ENCODE data around the gene COL24A1. TPM values are rescaled to one million over a fixed set of nuclear protein-coding genes. Genes with fewer than 3 reads are reported as not detected.

The COL24A1 gene
- total RNA-seq, 1 experiment from 2014 or later = not detected

DNA sequence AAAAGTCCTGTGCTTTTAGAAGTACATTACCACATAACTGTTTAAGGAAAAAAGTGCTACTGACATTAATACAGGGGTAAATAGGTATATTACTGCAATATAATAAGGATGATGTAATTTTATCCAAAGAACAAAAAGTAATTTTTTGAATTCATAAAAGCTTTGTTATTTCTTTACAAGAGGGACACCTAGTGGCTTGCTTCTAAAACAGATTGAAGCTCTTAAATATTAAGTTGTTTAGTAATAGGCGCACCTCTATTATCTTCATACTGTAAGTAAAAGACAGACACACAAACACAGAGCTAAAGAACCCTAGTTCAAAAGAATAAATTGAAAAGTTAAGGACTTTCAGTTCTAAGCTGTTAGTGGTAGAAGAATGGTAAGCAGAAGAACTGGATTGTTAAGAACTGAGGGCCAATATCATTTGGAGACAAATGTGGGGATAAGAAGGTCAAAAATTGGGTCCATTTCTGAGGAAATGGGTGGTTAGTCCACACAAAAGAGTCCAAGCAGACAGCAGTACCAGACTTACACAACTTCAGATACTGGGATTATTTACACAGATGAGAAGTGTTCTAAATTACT, 463.8 kb downstream of the COL24A1 start:
- DNase-seq (ENCODE audit: low spot score) = peak; percentile 50

DNA sequence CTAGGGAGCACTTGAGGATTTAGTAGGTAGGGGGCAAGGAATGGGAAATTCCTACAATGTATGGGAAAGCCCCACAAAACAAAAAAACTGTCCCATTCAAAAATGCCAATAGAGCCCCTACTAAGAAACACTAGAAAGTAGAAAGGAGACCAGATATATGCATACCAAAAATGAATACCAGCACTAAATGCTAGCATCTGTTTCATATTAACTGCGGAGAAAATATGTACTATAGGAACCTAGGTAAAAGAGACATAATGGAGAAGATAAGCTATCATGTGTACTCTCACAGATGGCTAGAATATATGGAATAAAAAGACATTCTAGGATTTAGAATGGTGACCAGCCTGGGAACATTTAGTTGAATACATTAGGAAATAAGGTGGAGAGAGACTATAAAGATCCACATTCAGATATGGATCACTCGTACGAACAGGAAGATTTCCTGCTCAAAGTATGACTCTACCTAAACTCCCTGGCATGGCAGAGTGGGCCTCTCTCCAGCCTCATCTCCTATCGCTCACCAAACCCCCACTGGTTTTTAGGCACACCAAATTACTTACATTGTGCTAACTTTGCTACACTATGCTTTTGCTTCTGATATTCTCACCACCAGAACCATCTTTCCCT, 466.7 kb downstream of the COL24A1 start:
- DNase-seq (ENCODE audit: low spot score) = peak; percentile 37

DNA sequence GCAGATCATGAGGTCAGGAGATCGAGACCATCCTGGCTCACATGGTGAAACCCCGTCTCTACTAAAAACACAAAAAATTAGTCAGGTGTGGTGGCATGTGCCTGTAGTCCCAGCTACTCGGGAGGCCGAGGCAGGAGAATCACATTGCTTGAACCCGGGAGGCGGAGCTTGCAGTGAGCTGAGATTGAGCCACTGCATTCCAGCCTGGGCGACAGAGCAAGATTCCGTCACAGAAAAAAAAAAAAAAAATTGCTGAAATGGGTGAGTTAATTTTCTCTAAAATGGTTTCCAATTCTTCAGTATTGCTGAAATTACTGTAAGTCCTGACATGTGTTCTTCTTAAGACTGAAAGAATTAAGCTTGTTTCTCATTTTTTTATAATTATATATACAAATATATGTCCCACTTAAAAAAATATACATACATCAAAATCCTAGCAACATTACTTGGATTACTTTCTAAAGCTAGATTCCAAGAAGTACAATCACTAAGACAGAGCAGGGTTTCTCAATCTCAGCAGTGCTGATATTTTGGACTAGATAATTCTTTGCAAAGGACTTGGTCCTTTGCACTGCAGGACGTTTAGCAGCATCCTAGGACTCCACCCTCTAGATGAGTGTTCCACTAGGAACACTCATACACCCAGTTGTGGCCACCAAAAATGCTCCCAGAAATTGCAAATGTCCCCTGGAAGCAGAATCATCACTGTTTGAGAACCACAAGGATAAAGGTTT, 473.1 kb downstream of the COL24A1 start:
- DNase-seq (ENCODE audit: low spot score) = no peak

DNA sequence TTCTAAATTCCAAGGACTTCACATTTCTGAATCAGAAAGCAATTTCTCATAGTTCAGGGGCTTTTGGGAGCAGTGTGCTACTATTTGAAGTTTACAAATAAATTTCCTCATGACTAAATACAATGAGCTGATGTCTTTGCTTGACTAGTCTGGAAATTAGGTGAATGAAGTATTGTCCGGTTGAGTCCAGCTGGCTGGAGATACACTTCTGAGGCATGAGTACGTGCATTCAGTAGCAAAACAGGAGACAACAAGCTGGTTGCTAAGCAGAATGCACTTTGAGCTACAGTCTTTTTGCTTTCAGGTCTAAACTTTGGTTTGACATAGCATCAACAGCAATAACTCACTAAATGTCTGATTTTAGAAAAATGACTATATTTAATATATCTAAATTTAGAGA, 475.5 kb downstream of the COL24A1 start:
- DNase-seq (ENCODE audit: low spot score) = peak; percentile 37

Small RNAs within 50 kb of the gene (small RNA-seq; reads per million reads assigned to genes)
- not detected for gene RNA5SP51

Other genes starting within 250 kb of the COL24A1 start
- gene ODF2L, start 239.6 kb upstream of the COL24A1 start, total RNA-seq (2014; rRNA removed; shearing (Covaris generic)) = 6.2 and 9.7 TPM in 2 replicates